Ecto neural progenitor cell (in vitro differentiated cells): Measurements from ENCODE around the gene CD3D.

Source experiments
- DNase-seq: peaks from one replicate; pipeline ENCODE4 v3.0.0-alpha.2; 2018; ENCODE audit warnings: low spot score

CD3D gene

DNA sequence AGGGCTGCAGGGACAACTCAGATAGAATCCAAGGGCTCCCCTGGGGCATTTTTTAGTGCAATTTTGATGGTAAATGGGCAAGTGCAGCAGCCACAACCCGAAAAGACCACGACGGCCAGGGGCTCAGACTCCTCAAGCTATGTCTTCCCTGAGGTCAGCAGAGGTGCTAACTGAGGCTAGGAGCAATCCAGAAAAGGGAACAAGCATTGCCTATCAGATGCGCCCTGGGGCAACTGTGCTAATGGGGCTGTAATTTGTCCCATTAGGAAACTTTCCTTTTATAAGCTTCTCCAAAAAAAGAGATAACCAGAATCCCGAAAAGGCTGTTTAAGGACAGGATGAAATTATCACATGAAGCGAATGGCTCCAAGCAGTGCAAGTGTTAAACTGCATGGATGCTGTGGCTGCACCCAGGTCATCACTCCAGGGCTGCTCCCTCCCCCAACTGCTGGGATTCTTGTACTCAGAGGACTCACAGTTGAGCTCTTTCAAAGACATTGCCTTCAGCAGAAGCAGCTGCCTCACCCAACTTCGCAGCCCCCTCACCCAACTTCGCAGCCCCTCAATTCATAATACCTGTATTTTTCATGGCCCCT lies 40.8 kb downstream of the CD3D start:
- DNase-seq: no peak

- DNase-seq: no peak
Measured at GRCh38 chr11:118295815-118296454, 46.6 kb downstream of the CD3D start.

- no peak for DNase-seq
Measured at GRCh38 chr11:118295199-118295598, 47.3 kb downstream of the CD3D start.

DNA sequence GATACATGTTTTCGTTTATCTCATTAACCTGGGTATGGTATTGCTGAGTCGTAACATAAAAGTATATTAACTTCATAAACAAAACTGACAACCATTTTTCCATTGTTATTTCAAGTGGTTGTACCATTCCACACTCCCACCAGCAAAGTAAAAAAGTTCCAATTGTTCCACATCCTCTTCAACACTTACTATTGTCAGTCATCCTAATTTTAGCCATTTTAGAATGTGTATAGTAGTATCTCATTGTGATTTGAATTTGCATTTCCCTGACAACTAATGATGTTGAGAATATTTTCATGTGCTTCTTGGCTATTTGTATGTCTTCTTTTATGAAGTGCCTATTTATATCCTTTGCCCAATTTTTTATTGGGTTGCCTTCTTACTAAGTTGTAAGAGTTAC lies 48.5 kb downstream of the CD3D start:
- no peak for DNase-seq

DNA sequence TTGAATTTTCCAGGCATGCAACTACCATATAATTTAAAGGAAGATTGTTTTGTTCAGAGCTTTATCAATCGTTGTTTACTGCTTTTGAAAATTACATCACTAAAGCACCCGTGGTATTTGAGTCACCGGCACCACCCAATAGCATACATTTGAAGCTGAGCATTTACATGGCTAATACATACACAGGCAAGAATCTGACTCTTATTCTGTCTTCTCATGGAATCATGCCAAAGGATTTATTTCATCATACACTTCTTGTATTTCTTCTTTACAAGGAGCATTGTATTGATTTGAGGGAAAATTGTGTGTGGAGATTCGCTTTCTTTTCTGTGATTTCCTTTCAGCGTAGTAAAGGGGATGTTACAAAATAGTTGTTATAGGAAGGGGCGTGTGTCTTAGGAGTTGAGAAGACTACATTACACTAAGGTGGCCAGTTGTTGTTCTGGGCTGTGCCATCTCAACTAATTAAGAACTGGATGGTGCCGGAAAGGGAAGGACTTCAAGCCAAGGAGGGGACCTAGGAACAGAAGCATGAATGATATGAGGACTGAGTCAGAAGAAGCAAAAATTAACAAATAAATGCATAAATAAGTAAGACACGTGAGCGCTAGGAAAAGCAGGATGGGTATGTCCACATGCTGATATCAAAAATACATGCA lies 50.9 kb downstream of the CD3D start:
- DNase-seq: no peak

GRCh38 chr11:118290923-118291322 lies 51.6 kb downstream of the CD3D start:
- DNase-seq: no peak

- no peak for DNase-seq
Measured at GRCh38 chr11:118289401-118289800, 53.1 kb downstream of the CD3D start.
